Naive thymus-derived CD4-positive, alpha-beta T cell (primary cell): Measurements from ENCODE around the gene COG7. TPM values are rescaled to one million over a fixed set of nuclear protein-coding genes. Genes with fewer than 3 reads are reported as not detected.
"Not testable (repeated sequence)": the region's sequence is repeated elsewhere in the genome, so short reads cannot be mapped to it uniquely, and the experiment has no call there.

Experiments
- ATAC-seq: fragments of 150-1000 bp; cut with Tn5 transposase; 2 replicates; pipeline ENCODE4 v1.10.0; 2021; ENCODE audit warnings: mild to moderate bottlenecking, moderate library complexity
- CTCF ChIA-PET: fragments of 350-600 bp; sonication (Branson Sonifier 250); formaldehyde crosslinking; loops from one replicate; lab custom pipeline; 2021; ENCODE audit warnings: antibody characterized with exemption; lab: Charles Lee
- POLR2A ChIA-PET: fragments of 350-600 bp; sonication (Branson Sonifier 250); formaldehyde crosslinking; loops from one replicate; lab custom pipeline; 2021; ENCODE audit warnings: antibody characterized with exemption, inconsistent platforms; lab: Charles Lee
- DNase-seq, 9 donors: peaks; one replicate each; pipeline versions ENCODE4 v3.0.0 to v3.0.0-alpha.2; 2020 to 2022; ENCODE audit warnings: mixed read lengths in 1 of 9
- H3K27ac ChIP-seq: one replicate; pipeline ENCODE4 v1.7.0; 2013; ENCODE audit warnings: mild to moderate bottlenecking, low read depth, low read length, moderate library complexity
- H3K27me3 ChIP-seq, 2 donors: one replicate each; pipeline ENCODE4 v1.7.0; 2013; ENCODE audit warnings: low read length in 2 of 2, mild to moderate bottlenecking in 2 of 2, moderate library complexity in 2 of 2; ENCODE audit not compliant: control insufficient read depth in 2 of 2, insufficient read depth in 2 of 2
- H3K36me3 ChIP-seq, 3 experiments: 1 replicate in 2 of 3; 2 replicates in 1 of 3; pipeline ENCODE4 v1.7.0; 2013; ENCODE audit warnings: low read length in 3 of 3, mild to moderate bottlenecking in 3 of 3, moderate library complexity in 1 of 3; ENCODE audit not compliant: insufficient read depth in 3 of 3, control insufficient read depth in 2 of 3
- H3K4me1 ChIP-seq, 2 donors: one replicate each; pipeline ENCODE4 v1.7.0; 2013; ENCODE audit warnings: low read length in 2 of 2, mild to moderate bottlenecking in 2 of 2, moderate library complexity in 1 of 2; ENCODE audit not compliant: control insufficient read depth in 2 of 2, insufficient read depth in 2 of 2
- H3K4me3 ChIP-seq: 2 replicates; pipeline ENCODE4 v1.7.0; 2013; ENCODE audit warnings: mild to moderate bottlenecking, low read length
- H3K9me3 ChIP-seq, 3 experiments: 1 replicate in 2 of 3; 2 replicates in 1 of 3; pipeline ENCODE4 v1.7.0; 2013; ENCODE audit warnings: low read length in 3 of 3; ENCODE audit not compliant: control insufficient read depth in 2 of 3
- H3K27ac Mint-ChIP-seq, 9 donors: one replicate each; pipeline ENCODE4 v1.8.0; 2020 to 2022; ENCODE audit warnings: mixed read lengths in 9 of 9, mild to moderate bottlenecking in 8 of 9, moderate library complexity in 5 of 9, inconsistent platforms in 2 of 9
- H3K27me3 Mint-ChIP-seq, 5 donors: one replicate each; pipeline ENCODE4 v1.8.0; 2021 to 2022; ENCODE audit warnings: mixed read lengths in 5 of 5, mild to moderate bottlenecking in 1 of 5
- H3K36me3 Mint-ChIP-seq, 5 donors: one replicate each; pipeline ENCODE4 v1.8.0; 2020 to 2022; ENCODE audit warnings: mixed read lengths in 5 of 5, mild to moderate bottlenecking in 3 of 5, inconsistent platforms in 1 of 5
- H3K4me1 Mint-ChIP-seq, 7 donors: one replicate each; pipeline ENCODE4 v1.8.0; 2020 to 2022; ENCODE audit warnings: mixed read lengths in 7 of 7, mild to moderate bottlenecking in 3 of 7, inconsistent platforms in 1 of 7
- H3K4me3 Mint-ChIP-seq, 10 donors: one replicate each; pipeline ENCODE4 v1.8.0; 2020 to 2022; ENCODE audit warnings: mild to moderate bottlenecking in 10 of 10, mixed read lengths in 10 of 10, moderate library complexity in 6 of 10, inconsistent platforms in 2 of 10
- H3K9me3 Mint-ChIP-seq, 11 donors: one replicate each; pipeline ENCODE4 v1.8.0; 2020 to 2022; ENCODE audit warnings: mixed read lengths in 11 of 11, mild to moderate bottlenecking in 4 of 11, inconsistent platforms in 1 of 11, moderate library complexity in 1 of 11
- intact Hi-C, 2 donors: fragments of 100-400 bp; cut with micrococcal nuclease; formaldehyde crosslinking; loops; one replicate each; pipeline ENCODE4 v1.15.1; 2023
- polyA plus RNA-seq, 2 donors: library from polyadenylated mRNA; unstranded; fragments of 300-500 nt; fragmentation: Illumina TruSeq; gene quantifications; one replicate each; pipeline ENCODE4 v1.2.3, GENCODE V29; 2021
- total RNA-seq, 6 experiments: library from RNA in 5 of 6; stranded (reverse) in 5 of 6; gene quantifications; 1 replicate in 5 of 6; 2 replicates in 1 of 6; pipeline ENCODE4 v1.2.3 and lab custom pipeline; 2021 to 2026

The COG7 gene
- total and polyA plus RNA-seq, 7 experiments from 2014 or later = 9.6 to 28.4 (median 18.9) TPM

DNA sequence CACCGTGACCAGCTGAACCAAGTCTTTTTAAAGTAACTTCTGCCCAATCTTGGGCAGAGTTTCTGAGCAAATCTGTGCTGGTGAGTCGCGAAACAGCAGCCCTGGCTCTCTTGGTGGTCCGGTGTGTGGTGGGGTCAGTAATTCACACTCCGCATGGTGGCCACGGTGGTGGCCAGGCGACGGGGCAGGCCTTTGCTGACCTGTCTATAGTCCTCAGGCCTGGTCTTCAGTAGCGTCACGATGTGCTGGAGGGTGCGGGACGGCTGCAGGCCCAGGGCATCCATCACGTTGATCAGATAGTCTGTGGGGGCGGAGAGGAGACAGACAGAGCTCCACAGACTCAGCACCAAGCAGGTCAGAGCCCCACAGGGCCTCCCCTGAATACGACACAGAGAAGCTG, 64.2 kb downstream of the COG7 start:
- Histone ChIP-seq H3K27ac (no peak overlapping the region), H3K4me1 (no peaks in the 10 kb centered on the region), H3K36me3 (peaks cover 0 to 49% (median 4%) of the 10 kb centered on the region in 3 experiments), H3K27me3 (no peaks in the 10 kb centered on the region), H3K4me3 (no peak overlapping the region), H3K9me3 (no peaks in the 10 kb centered on the region)
- ATAC-seq (no peak), DNase-seq (no peak)
- H3K4me3 Mint-ChIP-seq = no peak overlapping the region
- no peaks in the 10 kb centered on the region for H3K4me1 Mint-ChIP-seq
- CTCF ChIA-PET = no interaction called here
- intact Hi-C loops = no loop called here
- POLR2A ChIA-PET = no interaction called here
- H3K27ac Mint-ChIP-seq = no peak overlapping the region
- no peaks in the 10 kb centered on the region for H3K9me3 Mint-ChIP-seq
- no peaks in the 10 kb centered on the region for H3K27me3 Mint-ChIP-seq
- H3K36me3 Mint-ChIP-seq = peaks cover 2 to 46% (median 12%) of the 10 kb centered on the region in 5 donors

DNA sequence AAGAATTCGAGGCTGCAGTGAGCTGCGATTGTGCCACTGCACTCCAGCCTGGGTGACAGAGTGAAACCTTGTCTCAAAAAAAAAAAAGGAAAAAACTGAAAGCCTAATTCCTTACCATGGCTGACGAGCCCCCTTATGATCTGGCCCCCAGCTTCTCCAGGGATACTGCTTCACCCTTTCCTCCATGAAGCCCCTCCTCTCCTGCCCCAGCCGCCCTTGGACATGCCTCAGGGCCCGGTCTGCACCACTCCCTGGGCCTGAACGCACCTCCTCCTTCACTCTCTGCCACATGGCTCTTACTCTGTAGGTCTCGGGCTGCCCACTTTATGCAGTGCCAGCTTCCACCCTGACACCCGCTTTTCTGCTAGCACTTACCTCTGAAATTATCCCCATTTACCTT, 65.3 kb downstream of the COG7 start:
- Histone ChIP-seq H3K27ac (no peak overlapping the region), H3K4me1 (no peaks in the 10 kb centered on the region), H3K36me3 (peaks cover 0 to 39% (median 4%) of the 10 kb centered on the region in 3 experiments), H3K9me3 (no peaks in the 10 kb centered on the region), H3K4me3 (no peak overlapping the region), H3K27me3 (no peaks in the 10 kb centered on the region)
- ATAC-seq = no peak
- POLR2A ChIA-PET = no interaction called here
- Mint-ChIP-seq H3K27ac (peak overlapping the region in 1 of 9 donors; percentile 26), H3K4me1 (no peaks in the 10 kb centered on the region), H3K4me3 (no peak overlapping the region), H3K27me3 (no peaks in the 10 kb centered on the region), H3K9me3 (no peaks in the 10 kb centered on the region), H3K36me3 (peaks cover 2 to 38% (median 12%) of the 10 kb centered on the region in 5 donors)
- no peak for DNase-seq
- CTCF ChIA-PET = no interaction called here
- intact Hi-C loops = no loop called here

DNA sequence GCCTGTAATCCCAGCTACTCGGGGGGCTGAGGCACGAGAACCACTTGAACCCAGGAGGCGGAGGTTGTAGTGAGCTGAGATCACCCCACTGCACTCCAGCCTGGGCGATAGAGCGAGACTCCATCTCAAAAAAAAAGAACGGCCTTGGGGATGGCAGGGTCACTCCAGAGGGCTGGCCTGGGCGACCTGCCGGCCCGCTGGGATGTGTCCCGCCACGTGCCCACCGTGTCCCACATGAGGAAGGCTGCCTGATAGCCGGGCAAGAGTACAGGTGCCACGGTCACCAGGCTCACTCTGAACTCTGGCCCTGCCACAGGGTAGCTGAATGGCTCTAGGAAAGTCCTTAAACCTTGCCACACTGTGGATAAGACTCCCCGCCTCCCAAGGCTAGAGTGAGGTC, 67.5 kb downstream of the COG7 start:
- ChIA-PET POLR2A (no interaction called here), CTCF (no interaction called here)
- DNase-seq (no peak), ATAC-seq (no peak)
- Histone ChIP-seq H3K27ac (no peak overlapping the region), H3K4me3 (no peak overlapping the region), H3K4me1 (no peaks in the 10 kb centered on the region), H3K9me3 (no peaks in the 10 kb centered on the region), H3K27me3 (no peaks in the 10 kb centered on the region), H3K36me3 (peaks cover 0 to 17% (median 0%) of the 10 kb centered on the region in 3 experiments)
- intact Hi-C loops = no loop called here
- Mint-ChIP-seq H3K27me3 (no peaks in the 10 kb centered on the region), H3K27ac (no peak overlapping the region), H3K4me3 (no peak overlapping the region), H3K36me3 (peaks cover 2 to 16% (median 11%) of the 10 kb centered on the region in 5 donors), H3K4me1 (no peaks in the 10 kb centered on the region), H3K9me3 (no peaks in the 10 kb centered on the region)

DNA sequence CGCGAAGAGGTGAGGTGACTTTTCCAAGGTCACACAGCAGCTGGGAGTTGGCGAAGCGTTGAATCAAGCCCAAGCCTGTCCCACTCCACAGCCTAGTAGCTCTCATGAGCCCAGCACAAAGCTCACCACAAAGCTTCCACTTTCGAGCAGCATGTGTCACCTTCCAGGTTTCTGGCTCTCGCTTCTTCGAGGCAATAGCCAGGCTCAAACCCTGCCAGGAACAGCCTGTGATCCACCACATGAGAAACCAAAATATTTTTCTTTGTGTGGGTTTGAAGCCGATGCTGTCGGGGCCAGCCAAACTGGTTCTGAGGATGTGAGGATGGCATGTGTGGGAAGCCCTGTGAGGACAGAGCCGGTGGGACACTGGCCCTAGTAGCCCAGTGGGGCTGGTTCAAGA, 68.1 kb downstream of the COG7 start:
- ChIA-PET CTCF (no interaction called here), POLR2A (no interaction called here)
- Mint-ChIP-seq H3K27me3 (no peaks in the 10 kb centered on the region), H3K4me3 (no peak overlapping the region), H3K4me1 (no peaks in the 10 kb centered on the region), H3K27ac (no peak overlapping the region), H3K36me3 (peaks cover 2 to 14% (median 9%) of the 10 kb centered on the region in 5 donors), H3K9me3 (no peaks in the 10 kb centered on the region)
- Histone ChIP-seq H3K27me3 (no peaks in the 10 kb centered on the region), H3K27ac (no peak overlapping the region), H3K4me1 (no peaks in the 10 kb centered on the region), H3K36me3 (peaks cover 0 to 14% (median 0%) of the 10 kb centered on the region in 3 experiments), H3K9me3 (no peaks in the 10 kb centered on the region), H3K4me3 (no peak overlapping the region)
- intact Hi-C loops = no loop called here
- ATAC-seq = no peak
- DNase-seq = no peak

DNA sequence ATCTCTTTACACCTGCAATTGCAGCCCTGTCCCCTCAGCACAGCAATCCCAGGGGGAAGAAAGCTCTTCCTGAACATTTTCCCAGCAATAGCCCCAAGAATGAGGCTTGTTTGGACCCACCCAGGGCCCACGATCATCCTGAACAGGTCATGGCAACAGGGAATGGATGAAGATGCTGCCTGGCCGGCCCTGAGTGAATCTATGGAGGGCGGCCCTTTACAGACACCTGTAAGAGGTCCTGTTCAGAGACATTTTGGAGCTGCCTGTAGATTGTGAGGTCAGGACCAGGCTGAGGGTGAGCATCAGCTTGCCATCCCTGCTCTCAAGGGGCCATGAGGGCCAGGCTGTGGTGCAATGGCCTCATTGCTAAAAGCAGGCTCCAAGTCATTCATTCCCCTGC, 69.1 kb downstream of the COG7 start:
- intact Hi-C loops = no loop called here
- ChIA-PET CTCF (no interaction called here), POLR2A (no interaction called here)
- no peak for DNase-seq
- Histone ChIP-seq H3K27me3 (no peaks in the 10 kb centered on the region), H3K4me3 (no peak overlapping the region), H3K9me3 (no peaks in the 10 kb centered on the region), H3K27ac (no peak overlapping the region), H3K4me1 (no peaks in the 10 kb centered on the region), H3K36me3 (peaks cover 0 to 4% (median 0%) of the 10 kb centered on the region in 3 experiments)
- no peak for ATAC-seq
- H3K27ac Mint-ChIP-seq = no peak overlapping the region
- no peaks in the 10 kb centered on the region for H3K9me3 Mint-ChIP-seq
- H3K27me3 Mint-ChIP-seq = peaks cover 0 to 3% (median 0%) of the 10 kb centered on the region in 5 donors
- no peaks in the 10 kb centered on the region for H3K4me1 Mint-ChIP-seq
- no peak overlapping the region for H3K4me3 Mint-ChIP-seq
- peaks cover 0 to 7% (median 3%) of the 10 kb centered on the region in 5 donors for H3K36me3 Mint-ChIP-seq

- Mint-ChIP-seq H3K9me3 (no peaks in the 10 kb centered on the region), H3K36me3 (no peaks in the 10 kb centered on the region), H3K27me3 (peaks cover 0 to 6% (median 0%) of the 10 kb centered on the region in 5 donors), H3K27ac (no peak overlapping the region), H3K4me1 (peaks cover 0 to 3% (median 0%) of the 10 kb centered on the region in 7 donors), H3K4me3 (no peak overlapping the region)
- H3K27ac ChIP-seq = no peak overlapping the region
- H3K4me1 ChIP-seq = no peaks in the 10 kb centered on the region
- ChIA-PET POLR2A (no interaction called here), CTCF (no interaction called here)
- intact Hi-C loops = no loop called here
- H3K27me3 ChIP-seq = no peaks in the 10 kb centered on the region
- no peak for DNase-seq
- H3K36me3 ChIP-seq = no peaks in the 10 kb centered on the region
- H3K9me3 ChIP-seq = no peaks in the 10 kb centered on the region
- no peak overlapping the region for H3K4me3 ChIP-seq
- no peak for ATAC-seq
These were observed 70.7 kb downstream of the COG7 start for GRCh38 chr16:23382279-23382678.

GRCh38 chr16:23381702-23382101, 71.3 kb downstream of the COG7 start:
- H3K27ac ChIP-seq, H3K4me3 Mint-ChIP-seq, H3K4me1 Mint-ChIP-seq, POLR2A ChIA-PET, H3K36me3 Mint-ChIP-seq, CTCF ChIA-PET, intact Hi-C loops, H3K36me3 ChIP-seq, H3K27me3 ChIP-seq, H3K27me3 Mint-ChIP-seq, ATAC-seq, H3K9me3 ChIP-seq, H3K4me1 ChIP-seq, DNase-seq, H3K9me3 Mint-ChIP-seq, H3K27ac Mint-ChIP-seq, H3K4me3 ChIP-seq: not testable (repeated sequence)
